Neuronal stem cell (in vitro differentiated cells): ENCODE data around the gene PSTPIP2.

ENCODE experiments used
- DNase-seq: peaks from one replicate; pipeline ENCODE4 v3.0.0-alpha.2; 2013; ENCODE audit warnings: low spot score
- H2AFZ ChIP-seq: one replicate; pipeline ENCODE4 v1.6.1; 2013; ENCODE audit warnings: mild to moderate bottlenecking, low read length, inconsistent platforms
- H2AK5ac ChIP-seq: 2 replicates; pipeline ENCODE4 v1.6.1; 2013; ENCODE audit warnings: low read depth, mild to moderate bottlenecking, inconsistent platforms, low read length, moderate library complexity, mixed read lengths
- H2BK120ac ChIP-seq: 2 replicates; pipeline ENCODE4 v1.6.1; 2013; ENCODE audit warnings: low read depth, mild to moderate bottlenecking, inconsistent platforms, low read length, moderate library complexity, mixed read lengths
- H2BK12ac ChIP-seq: one replicate; pipeline ENCODE4 v1.6.1; 2013; ENCODE audit warnings: low read length, inconsistent platforms
- H2BK15ac ChIP-seq: 2 replicates; pipeline ENCODE4 v1.6.1; 2013; ENCODE audit warnings: mild to moderate bottlenecking, low read length, inconsistent platforms, mixed read lengths
- H2BK5ac ChIP-seq: one replicate; pipeline ENCODE4 v1.6.1; 2013; ENCODE audit warnings: inconsistent platforms, mild to moderate bottlenecking, low read length, moderate library complexity
- H3K14ac ChIP-seq: one replicate; pipeline ENCODE4 v1.6.1; 2013; ENCODE audit warnings: low read length, inconsistent platforms
- H3K18ac ChIP-seq: 2 replicates; pipeline ENCODE4 v1.6.1; 2013; ENCODE audit warnings: low read length, inconsistent platforms
- H3K23ac ChIP-seq: 2 replicates; pipeline ENCODE4 v1.6.1; 2013; ENCODE audit warnings: low read depth, mild to moderate bottlenecking, mixed read lengths, low read length, inconsistent platforms; ENCODE audit not compliant: poor library complexity
- H3K27ac ChIP-seq: replicated peaks from 3 replicates; pipeline ENCODE4 v1.5.1; 2013; ENCODE audit warnings: low read length, inconsistent platforms
- H3K27me3 ChIP-seq, 3 experiments: 2 replicates each; pipeline ENCODE4 v1.6.1; 2013; ENCODE audit warnings: low read length in 3 of 3, mild to moderate bottlenecking in 2 of 3, inconsistent platforms in 1 of 3, low read depth in 1 of 3, mixed read lengths in 1 of 3, moderate library complexity in 1 of 3; ENCODE audit not compliant: control insufficient read depth in 3 of 3, insufficient read depth in 3 of 3
- H3K36me3 ChIP-seq, 2 donors: replicated peaks in 1 of 2; 2 replicates each; pipeline ENCODE4 v1.6.1; 2013; ENCODE audit warnings: low read length in 2 of 2; ENCODE audit not compliant: control insufficient read depth in 2 of 2, insufficient read depth in 2 of 2
- H3K4ac ChIP-seq: 2 replicates; pipeline ENCODE4 v1.6.1; 2013; ENCODE audit warnings: inconsistent platforms, mild to moderate bottlenecking, low read length, moderate library complexity
- H3K4me1 ChIP-seq, 2 donors: 1 replicate in 1 of 2; 2 replicates in 1 of 2; pipeline ENCODE4 v1.6.1; 2013; ENCODE audit warnings: low read length in 2 of 2, low read depth in 1 of 2; ENCODE audit not compliant: control insufficient read depth in 2 of 2, insufficient read depth in 1 of 2
- H3K4me2 ChIP-seq: one replicate; pipeline ENCODE4 v1.6.1; 2013; ENCODE audit warnings: mild to moderate bottlenecking, low read length, inconsistent platforms; ENCODE audit not compliant: insufficient read depth, poor library complexity, severe bottlenecking
- H3K4me3 ChIP-seq, 2 donors: 2 replicates each; pipeline ENCODE4 v1.5.1; 2013; ENCODE audit warnings: low read length in 2 of 2, mild to moderate bottlenecking in 2 of 2, inconsistent platforms in 1 of 2, moderate library complexity in 1 of 2
- H3K79me1 ChIP-seq: one replicate; pipeline ENCODE4 v1.6.1; 2013; ENCODE audit warnings: low read depth, mild to moderate bottlenecking, inconsistent platforms, low read length, moderate library complexity
- H3K9ac ChIP-seq: one replicate; pipeline ENCODE4 v1.6.1; 2013; ENCODE audit warnings: mild to moderate bottlenecking, low read depth, low read length, inconsistent platforms; ENCODE audit not compliant: poor library complexity
- H3K9me3 ChIP-seq, 2 donors: replicated peaks in 1 of 2; 2 replicates each; pipeline versions ENCODE3 to v1.6.1; 2013; ENCODE audit warnings: low read length in 2 of 2, mild to moderate bottlenecking in 2 of 2, inconsistent platforms in 1 of 2, low read depth in 1 of 2, mixed read lengths in 1 of 2, moderate library complexity in 1 of 2; ENCODE audit not compliant: control insufficient read depth in 2 of 2, insufficient read depth in 1 of 2
- H4K8ac ChIP-seq: one replicate; pipeline ENCODE4 v1.6.1; 2013; ENCODE audit warnings: low read depth, mild to moderate bottlenecking, inconsistent platforms, low read length, moderate library complexity
- H4K91ac ChIP-seq: one replicate; pipeline ENCODE4 v1.6.1; 2013; ENCODE audit warnings: low read length, low read depth, mild to moderate bottlenecking, inconsistent platforms; ENCODE audit not compliant: poor library complexity
- WGBS, 2 donors: extraction: QIAGEN DNeasy Blood & Tissue Kit; methylation state at CpG; one replicate each; pipeline ENCODE4 v1.1.7; 2013; ENCODE audit warnings: missing lambda C conversion rate in 2 of 2, mixed read lengths in 1 of 2; ENCODE audit not compliant: insufficient read length in 2 of 2, insufficient replicate concordance in 1 of 2; ENCODE audit errors: extremely low coverage in 2 of 2; 5-methylcytosine and 5-hydroxymethylcytosine counted together

PSTPIP2 gene

DNA sequence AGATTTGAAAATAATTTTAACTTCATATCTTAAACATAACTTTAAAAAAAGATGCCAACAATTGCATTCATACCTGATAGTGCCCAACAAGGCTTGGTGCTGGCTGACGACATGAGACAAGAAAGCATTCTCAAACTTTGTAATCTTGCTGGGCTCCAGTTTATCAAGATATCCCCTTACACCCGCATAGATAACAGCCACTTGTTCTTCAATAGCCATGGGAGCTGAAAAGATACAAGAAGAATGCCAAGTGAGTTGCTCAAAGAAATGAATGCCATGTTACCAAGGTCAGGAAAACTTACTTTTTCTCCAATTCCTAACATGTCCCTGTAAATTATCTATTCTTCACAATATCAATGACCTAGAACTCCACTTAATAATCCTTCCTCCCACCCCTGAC is 12.4 kb upstream of the PSTPIP2 start:
- no peaks in the 10 kb centered on the region for H3K79me1 ChIP-seq
- peaks cover under 1 to 3% of the 10 kb centered on the region in 2 donors for H3K9me3 ChIP-seq
- H2BK120ac ChIP-seq = no peak overlapping the region
- no peak for DNase-seq
- no peak overlapping the region for H3K14ac ChIP-seq
- no peaks in the 10 kb centered on the region for H3K27me3 ChIP-seq
- H2AK5ac ChIP-seq = no peak overlapping the region
- no peaks in the 10 kb centered on the region for H3K4me1 ChIP-seq
- H3K4me3 ChIP-seq = no peak overlapping the region
- H3K23ac ChIP-seq = no peak overlapping the region
- H4K91ac ChIP-seq = no peak overlapping the region
- no peak overlapping the region for H3K4me2 ChIP-seq
- H3K36me3 ChIP-seq = peaks cover 44 to 96% of the 10 kb centered on the region in 2 donors
- no peak overlapping the region for H3K27ac ChIP-seq
- H3K9ac ChIP-seq = no peak overlapping the region
- H2BK12ac ChIP-seq = no peak overlapping the region
- no peak overlapping the region for H3K18ac ChIP-seq
- H2BK15ac ChIP-seq = no peak overlapping the region
- no peak overlapping the region for H4K8ac ChIP-seq
- H2AFZ ChIP-seq = no peak overlapping the region
- H2BK5ac ChIP-seq = no peak overlapping the region
- H3K4ac ChIP-seq = no peak overlapping the region
- WGBS, 2 donors = no CpG with 5 or more reads among the region's 2 CpGs

DNA sequence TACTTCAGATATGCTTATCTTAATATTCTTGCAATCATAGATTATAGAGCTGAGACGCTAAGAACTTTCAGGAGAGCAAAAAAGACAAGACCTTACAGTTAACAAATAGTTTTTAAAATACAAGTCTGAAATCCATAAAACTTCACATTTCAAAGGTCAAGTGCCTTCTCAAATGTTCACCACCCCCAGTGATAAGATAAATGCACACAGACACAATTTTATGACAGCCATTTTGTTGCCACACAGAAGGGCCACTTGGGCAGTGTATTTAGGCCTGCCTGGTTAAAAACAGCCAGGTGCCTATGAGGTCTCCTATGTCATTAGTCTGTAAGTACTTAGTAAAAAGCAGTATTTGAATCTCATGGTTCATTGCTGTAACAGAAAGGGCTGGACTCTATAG is 8.1 kb upstream of the PSTPIP2 start:
- DNase-seq = no peak
- Histone ChIP-seq H3K4ac (no peak overlapping the region), H3K9me3 (no peaks in the 10 kb centered on the region), H3K27ac (no peak overlapping the region), H2BK120ac (no peak overlapping the region), H3K23ac (no peak overlapping the region), H4K8ac (no peak overlapping the region), H2BK12ac (no peak overlapping the region), H3K9ac (no peak overlapping the region), H3K4me1 (no peaks in the 10 kb centered on the region), H2BK15ac (no peak overlapping the region), H4K91ac (no peak overlapping the region), H3K4me2 (no peak overlapping the region), H2BK5ac (no peak overlapping the region), H3K79me1 (no peaks in the 10 kb centered on the region), H3K14ac (no peak overlapping the region), H2AFZ (no peak overlapping the region), H3K18ac (no peak overlapping the region), H3K36me3 (peaks cover 18 to 76% of the 10 kb centered on the region in 2 donors), H3K27me3 (no peaks in the 10 kb centered on the region), H3K4me3 (no peak overlapping the region), H2AK5ac (no peak overlapping the region)
- WGBS, 2 donors = no CpG with 5 or more reads among the region's 1 CpG

DNA sequence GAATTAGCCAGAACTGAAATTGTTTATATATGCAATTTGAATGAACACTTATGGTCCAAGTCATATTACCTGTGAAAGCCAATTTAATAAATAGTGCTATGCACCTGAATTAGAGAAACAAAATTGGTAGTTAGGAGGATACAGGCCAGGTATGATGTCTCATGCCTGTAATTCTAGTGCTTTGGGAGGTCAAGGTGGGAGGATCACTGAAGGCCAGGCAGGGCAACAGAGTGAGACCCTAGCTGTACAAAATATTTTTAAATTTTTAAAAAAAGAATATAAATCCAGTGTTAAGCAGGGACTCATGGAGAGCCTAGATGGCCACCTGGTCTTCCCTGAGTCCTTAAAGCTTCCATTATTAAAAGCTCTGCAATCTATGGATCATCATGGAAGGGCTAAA is 7.3 kb upstream of the PSTPIP2 start:
- Histone ChIP-seq H4K8ac (no peak overlapping the region), H3K14ac (no peak overlapping the region), H3K4me3 (no peak overlapping the region), H2BK15ac (no peak overlapping the region), H3K4me1 (no peaks in the 10 kb centered on the region), H2AK5ac (no peak overlapping the region), H3K18ac (no peak overlapping the region), H3K4ac (no peak overlapping the region), H2BK5ac (no peak overlapping the region), H3K9ac (no peak overlapping the region), H3K9me3 (no peaks in the 10 kb centered on the region), H3K27me3 (no peaks in the 10 kb centered on the region), H3K27ac (no peak overlapping the region), H3K4me2 (no peak overlapping the region), H3K23ac (no peak overlapping the region), H3K79me1 (no peaks in the 10 kb centered on the region), H4K91ac (no peak overlapping the region), H2BK120ac (no peak overlapping the region), H2AFZ (no peak overlapping the region), H3K36me3 (peaks cover 14 to 68% of the 10 kb centered on the region in 2 donors), H2BK12ac (no peak overlapping the region)
- no peak for DNase-seq

DNA sequence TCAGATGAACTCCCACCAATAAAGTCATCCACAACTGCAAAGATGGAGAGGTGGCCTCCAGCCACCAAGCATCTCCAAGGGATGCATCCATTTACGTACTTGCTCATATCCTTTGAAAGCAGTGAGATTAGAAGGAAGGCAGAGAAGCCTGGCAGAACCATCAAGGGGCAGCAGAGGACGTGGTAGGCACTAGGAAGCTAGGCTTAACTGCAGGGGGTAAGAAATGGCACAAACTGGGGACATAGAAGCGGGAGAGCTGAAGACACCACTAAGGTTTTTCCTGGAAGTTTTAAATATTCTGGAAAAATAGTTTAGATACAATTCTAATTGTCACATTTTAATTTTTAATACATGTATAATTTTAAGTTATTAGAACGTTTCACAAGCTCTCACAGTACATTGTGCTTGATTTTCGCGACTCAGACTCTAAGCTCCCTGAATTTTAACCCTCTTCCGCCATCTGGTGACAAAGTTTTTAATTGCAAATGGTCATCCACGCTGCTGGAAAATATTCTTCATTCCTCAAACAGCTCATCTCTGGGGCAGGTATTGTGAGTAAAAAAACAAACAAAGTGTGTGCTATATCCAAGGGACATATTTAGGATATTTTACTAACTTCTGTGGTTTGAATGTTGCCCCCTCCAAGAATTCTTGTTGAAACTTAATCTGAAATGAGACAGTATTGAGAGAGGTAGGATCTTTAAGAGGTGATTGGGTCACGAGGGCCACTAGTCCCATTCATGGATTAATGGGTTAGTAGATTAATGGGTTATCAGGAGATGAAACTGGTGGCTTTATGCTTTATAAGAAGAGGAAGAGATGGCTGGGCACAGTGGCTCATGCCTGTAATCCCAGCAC is 1.6 kb upstream of the PSTPIP2 start:
- H3K18ac ChIP-seq = no peak overlapping the region
- no peak overlapping the region for H3K4ac ChIP-seq
- no peak overlapping the region for H3K14ac ChIP-seq
- H2AK5ac ChIP-seq = no peak overlapping the region
- peaks cover 0 to 16% of the 10 kb centered on the region in 2 donors for H3K36me3 ChIP-seq
- H3K9ac ChIP-seq = no peak overlapping the region
- H3K4me3 ChIP-seq = no peak overlapping the region
- no peak overlapping the region for H2BK5ac ChIP-seq
- H3K4me2 ChIP-seq = no peak overlapping the region
- H3K23ac ChIP-seq = no peak overlapping the region
- H2BK12ac ChIP-seq = no peak overlapping the region
- H3K9me3 ChIP-seq = no peaks in the 10 kb centered on the region
- H2BK15ac ChIP-seq = no peak overlapping the region
- H3K27me3 ChIP-seq = peaks cover 0 to 26% (median 2%) of the 10 kb centered on the region in 3 experiments
- no peak overlapping the region for H2AFZ ChIP-seq
- DNase-seq = peak; percentile 67
- H3K4me1 ChIP-seq = peaks cover 4 to 7% of the 10 kb centered on the region in 2 donors
- no peak overlapping the region for H4K8ac ChIP-seq
- no CpG with 5 or more reads among the region's 9 CpGs for WGBS, 2 donors
- no peak overlapping the region for H3K27ac ChIP-seq
- H4K91ac ChIP-seq = no peak overlapping the region
- H2BK120ac ChIP-seq = no peak overlapping the region
- peaks cover 2% of the 10 kb centered on the region for H3K79me1 ChIP-seq
